BLaER1 (cell line): ENCODE data around the gene PKD2L2.
A peak's percentile ranks its signal among the peaks of the same experiment; 100 is the strongest.

Experiments
- H3K27ac ChIP-seq: shearing (Covaris generic); formaldehyde crosslinking; 2 replicates; pipeline ENCODE4 v1.8.1; 2022
- H3K27me3 ChIP-seq: shearing (Covaris generic); formaldehyde crosslinking; 2 replicates; pipeline ENCODE4 v1.8.1; 2022
- H3K36me3 ChIP-seq: shearing (Covaris generic); formaldehyde crosslinking; 2 replicates; pipeline ENCODE4 v1.8.1; 2022
- H3K4me1 ChIP-seq: shearing (Covaris generic); formaldehyde crosslinking; 2 replicates; pipeline ENCODE4 v1.8.1; 2022
- H3K4me2 ChIP-seq: shearing (Covaris generic); formaldehyde crosslinking; 2 replicates; pipeline ENCODE4 v1.8.1; 2022
- H3K4me3 ChIP-seq: shearing (Covaris generic); formaldehyde crosslinking; 2 replicates; pipeline ENCODE4 v1.8.1; 2022
- H3K9ac ChIP-seq: shearing (Covaris generic); formaldehyde crosslinking; 2 replicates; pipeline ENCODE4 v1.8.1; 2022
- H3K9me3 ChIP-seq: shearing (Covaris generic); formaldehyde crosslinking; 2 replicates; pipeline ENCODE4 v1.8.1; 2022
- H4K20me1 ChIP-seq: shearing (Covaris generic); formaldehyde crosslinking; 2 replicates; pipeline ENCODE4 v1.8.1; 2022
- Cebpa-rat ChIP-seq: shearing (Covaris generic); IDR thresholded peaks from 2 replicates; pipeline ENCODE4 v1.8.1; 2022

The PKD2L2 gene

GRCh38 chr5:137887831-137888230, 1.4 kb upstream of the PKD2L2 start:
- Histone ChIP-seq H4K20me1 (no peaks in the 10 kb centered on the region), H3K4me2 (no peak overlapping the region), H3K9me3 (peaks cover 5% of the 10 kb centered on the region; the same call in 1 of the 2 replicates), H3K27ac (no peak overlapping the region), H3K27me3 (peaks cover 15% of the 10 kb centered on the region), H3K9ac (no peak overlapping the region), H3K4me3 (no peak overlapping the region), H3K4me1 (no peaks in the 10 kb centered on the region), H3K36me3 (no peaks in the 10 kb centered on the region)
- TF ChIP-seq Cebpa-rat: no peak

GRCh38 chr5:137888466-137888862, 793 bp upstream of the PKD2L2 start:
- no peaks in the 10 kb centered on the region for H3K4me1 ChIP-seq
- H3K9me3 ChIP-seq: peaks cover 5% of the 10 kb centered on the region; the same call in 1 of the 2 replicates
- no peaks in the 10 kb centered on the region for H3K36me3 ChIP-seq
- TF ChIP-seq Cebpa-rat: no peak
- H3K4me3 ChIP-seq: no peak overlapping the region
- no peaks in the 10 kb centered on the region for H4K20me1 ChIP-seq
- peak overlapping the region; percentile 44 for H3K4me2 ChIP-seq
- H3K9ac ChIP-seq: 0 out of 2 replicates have a peak overlapping the region, but pooled peaks have one; percentile 34
- H3K27me3 ChIP-seq: peaks cover 15% of the 10 kb centered on the region
- no peak overlapping the region for H3K27ac ChIP-seq

DNA sequence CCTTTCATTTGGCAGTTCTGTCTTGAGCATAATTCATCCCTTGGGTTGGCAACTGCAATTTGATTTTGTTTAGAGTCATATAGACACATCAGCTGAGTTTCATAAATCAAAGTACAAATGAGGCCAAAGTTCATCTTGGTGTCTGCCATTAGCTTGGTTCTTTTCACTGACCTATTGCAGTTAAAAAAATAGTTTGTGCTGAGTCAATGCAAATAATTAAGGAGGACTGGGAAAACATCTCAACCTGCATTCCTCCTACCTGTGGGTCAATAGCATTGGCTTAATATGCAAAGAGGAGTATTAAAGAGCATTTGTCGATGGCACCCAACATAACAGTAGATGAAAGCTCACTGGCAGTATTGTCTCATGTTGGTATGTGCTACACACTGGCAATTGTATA, 1.6 kb downstream of the PKD2L2 start:
- Histone ChIP-seq H3K4me2 (no peak overlapping the region), H3K4me3 (no peak overlapping the region), H4K20me1 (no peaks in the 10 kb centered on the region), H3K27ac (no peak overlapping the region), H3K27me3 (peaks cover 15% of the 10 kb centered on the region), H3K4me1 (no peaks in the 10 kb centered on the region), H3K36me3 (no peaks in the 10 kb centered on the region), H3K9me3 (peaks cover 5% of the 10 kb centered on the region; the same call in 1 of the 2 replicates), H3K9ac (no peak overlapping the region)
- no peak for TF ChIP-seq Cebpa-rat

- H3K36me3 ChIP-seq: no peaks in the 10 kb centered on the region
- peaks cover 5% of the 10 kb centered on the region; the same call in 1 of the 2 replicates for H3K9me3 ChIP-seq
- no peak overlapping the region for H3K9ac ChIP-seq
- H3K4me3 ChIP-seq: no peak overlapping the region
- TF ChIP-seq Cebpa-rat: no peak
- H3K27ac ChIP-seq: no peak overlapping the region
- H4K20me1 ChIP-seq: no peaks in the 10 kb centered on the region
- peaks cover 15% of the 10 kb centered on the region for H3K27me3 ChIP-seq
- H3K4me1 ChIP-seq: no peaks in the 10 kb centered on the region
- no peak overlapping the region for H3K4me2 ChIP-seq
These were observed 2.6 kb downstream of the PKD2L2 start for GRCh38 chr5:137891849-137892248.

- H3K4me2 ChIP-seq: no peak overlapping the region
- TF ChIP-seq Cebpa-rat: no peak
- no peaks in the 10 kb centered on the region for H3K36me3 ChIP-seq
- H3K27me3 ChIP-seq: peaks cover 2% of the 10 kb centered on the region
- no peaks in the 10 kb centered on the region for H4K20me1 ChIP-seq
- H3K9me3 ChIP-seq: no peaks in the 10 kb centered on the region
- no peak overlapping the region for H3K4me3 ChIP-seq
- H3K9ac ChIP-seq: no peak overlapping the region
- no peaks in the 10 kb centered on the region for H3K4me1 ChIP-seq
- H3K27ac ChIP-seq: no peak overlapping the region
These were observed 5.3 kb downstream of the PKD2L2 start for GRCh38 chr5:137894586-137894985.

DNA sequence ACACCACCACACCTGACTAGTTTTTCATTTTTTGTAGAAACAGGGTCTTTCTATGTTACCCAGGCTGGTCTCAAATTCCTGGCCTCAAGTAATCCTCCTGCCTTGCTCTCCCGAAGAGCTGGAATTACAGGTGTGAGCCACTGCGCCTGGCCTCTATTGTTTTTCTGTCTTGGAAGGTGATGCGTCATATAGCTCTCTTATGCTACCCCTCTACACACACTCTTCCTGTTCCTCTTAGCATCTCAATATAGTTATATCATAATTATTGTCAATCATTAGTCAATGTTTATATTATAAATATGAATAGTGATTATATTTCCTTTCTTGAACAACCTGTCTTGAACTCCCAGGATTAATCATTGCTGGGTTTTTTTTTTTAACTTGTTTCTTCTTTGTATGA, 7.3 kb downstream of the PKD2L2 start:
- Histone ChIP-seq H3K27ac (no peak overlapping the region), H3K9ac (no peak overlapping the region), H3K4me1 (no peaks in the 10 kb centered on the region), H4K20me1 (no peaks in the 10 kb centered on the region), H3K4me2 (no peak overlapping the region), H3K36me3 (no peaks in the 10 kb centered on the region), H3K9me3 (no peaks in the 10 kb centered on the region), H3K27me3 (no peaks in the 10 kb centered on the region), H3K4me3 (no peak overlapping the region)
- no peak for TF ChIP-seq Cebpa-rat

DNA sequence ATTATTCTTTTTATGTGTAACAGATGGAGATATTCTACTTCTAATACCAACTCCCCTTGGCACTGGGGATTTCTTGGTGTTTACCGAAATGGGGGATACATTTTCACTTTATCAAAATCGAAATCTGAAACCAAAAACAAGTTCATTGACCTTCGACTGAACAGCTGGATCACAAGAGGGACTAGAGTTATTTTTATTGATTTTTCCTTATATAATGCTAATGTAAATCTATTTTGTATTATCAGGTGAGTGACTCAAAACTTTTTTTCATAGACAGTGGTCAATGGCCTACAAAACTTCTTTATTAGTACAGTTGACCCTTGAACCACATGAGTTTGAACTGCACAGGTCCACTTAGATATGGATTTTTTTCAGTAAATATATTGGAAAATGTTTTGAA, 10.2 kb downstream of the PKD2L2 start:
- no peak overlapping the region for H3K27ac ChIP-seq
- H3K4me2 ChIP-seq: no peak overlapping the region

GRCh38 chr5:137901011-137901817, 12.0 kb downstream of the PKD2L2 start:
- Histone ChIP-seq H4K20me1 (no peaks in the 10 kb centered on the region), H3K4me2 (no peak overlapping the region), H3K4me1 (no peaks in the 10 kb centered on the region), H3K9me3 (no peaks in the 10 kb centered on the region), H3K4me3 (no peak overlapping the region), H3K9ac (no peak overlapping the region), H3K27me3 (no peaks in the 10 kb centered on the region), H3K36me3 (no peaks in the 10 kb centered on the region), H3K27ac (no peak overlapping the region)
- no peak for TF ChIP-seq Cebpa-rat

More for the DNA sequence above, 10.2 kb downstream of the PKD2L2 start:
- Histone ChIP-seq H3K4me1 (no peaks in the 10 kb centered on the region), H3K9ac (no peak overlapping the region), H3K27me3 (no peaks in the 10 kb centered on the region), H3K4me3 (no peak overlapping the region), H3K9me3 (no peaks in the 10 kb centered on the region), H4K20me1 (no peaks in the 10 kb centered on the region), H3K36me3 (no peaks in the 10 kb centered on the region)
- TF ChIP-seq Cebpa-rat: no peak

- Histone ChIP-seq H3K9ac (no peak overlapping the region), H3K9me3 (no peaks in the 10 kb centered on the region), H3K27me3 (no peaks in the 10 kb centered on the region), H3K4me3 (no peak overlapping the region), H3K36me3 (no peaks in the 10 kb centered on the region), H3K4me2 (no peak overlapping the region), H4K20me1 (no peaks in the 10 kb centered on the region), H3K27ac (no peak overlapping the region), H3K4me1 (no peaks in the 10 kb centered on the region)
- no peak for TF ChIP-seq Cebpa-rat
These were observed 13.3 kb downstream of the PKD2L2 start for GRCh38 chr5:137902408-137903133.

- no peaks in the 10 kb centered on the region for H3K27me3 ChIP-seq
These were observed 25.5 kb downstream of the PKD2L2 start for GRCh38 chr5:137914758-137915157.

More at GRCh38 chr5:137914758-137915157, 25.5 kb downstream of the PKD2L2 start:
- H3K9me3 ChIP-seq: peaks cover 36% of the 10 kb centered on the region
- H3K4me3 ChIP-seq: no peak overlapping the region
- H3K9ac ChIP-seq: no peak overlapping the region
- no peak overlapping the region for H3K4me2 ChIP-seq
- no peaks in the 10 kb centered on the region for H3K36me3 ChIP-seq
- no peak overlapping the region for H3K27ac ChIP-seq
- H4K20me1 ChIP-seq: no peaks in the 10 kb centered on the region
- no peak for TF ChIP-seq Cebpa-rat
- no peaks in the 10 kb centered on the region for H3K4me1 ChIP-seq
